HG03457 (cell line): ENCODE data around the gene SLC9A1.
A peak's percentile ranks its signal among the peaks of the same experiment; 100 is the strongest.

Source experiments
- ATAC-seq: cut with Tn5 transposase; IDR thresholded peaks from one replicate; pipeline ENCODE4 v1.9.1; 2021; ENCODE audit warnings: moderate number of reproducible peaks; ENCODE audit not compliant: unreplicated experiment

SLC9A1 gene

GRCh38 chr1:27108588-27108987 lies 46.3 kb downstream of the SLC9A1 start:
- no peak for ATAC-seq

GRCh38 chr1:27106561-27107323 lies 48.2 kb downstream of the SLC9A1 start:
- ATAC-seq: no peak

DNA sequence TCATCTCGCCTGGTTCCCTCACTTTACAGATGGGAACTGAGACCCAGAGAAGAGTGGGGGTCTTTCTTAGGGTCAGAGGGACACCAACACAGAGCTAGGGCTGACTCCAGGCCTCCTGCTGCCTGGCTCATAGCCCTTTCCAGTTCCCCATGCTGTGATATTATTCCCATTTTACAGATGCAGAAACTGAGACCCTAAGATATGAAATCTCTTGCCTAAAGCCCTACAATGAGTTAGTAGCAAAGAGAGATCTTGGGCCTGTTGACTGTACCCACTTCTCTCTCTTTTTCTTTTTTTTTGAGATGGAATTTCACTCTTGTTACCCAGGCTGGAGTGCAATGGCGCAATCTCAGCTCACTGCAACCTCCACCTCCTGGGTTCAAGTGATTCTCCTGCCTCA lies 49.9 kb downstream of the SLC9A1 start:
- ATAC-seq: no peak

DNA sequence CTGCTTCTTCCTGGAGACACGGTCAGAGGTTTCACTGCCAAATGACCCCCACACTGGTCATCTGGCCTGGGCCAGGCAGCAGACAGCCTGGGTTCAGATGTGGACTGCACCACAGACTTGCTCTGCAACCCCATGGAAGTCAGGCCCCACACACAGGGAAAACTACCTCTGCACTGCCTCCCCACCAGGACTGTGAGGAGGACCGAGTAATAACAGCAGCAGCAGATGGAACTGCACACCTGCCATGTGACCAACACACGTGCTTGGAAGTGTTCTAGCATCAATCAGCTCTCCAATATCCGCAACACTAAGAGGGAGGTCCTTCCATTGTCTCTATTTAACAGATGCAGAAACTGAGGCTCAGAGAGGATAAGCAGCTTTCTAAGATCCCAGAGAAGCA lies 51.4 kb downstream of the SLC9A1 start:
- ATAC-seq: no peak

- ATAC-seq: no peak
Observed at GRCh38 chr1:27102707-27103468, 52.0 kb downstream of the SLC9A1 start.

GRCh38 chr1:27102134-27102706 lies 52.7 kb downstream of the SLC9A1 start:
- ATAC-seq: no peak

- no peak for ATAC-seq
Observed at GRCh38 chr1:27101696-27102095, 53.2 kb downstream of the SLC9A1 start.

DNA sequence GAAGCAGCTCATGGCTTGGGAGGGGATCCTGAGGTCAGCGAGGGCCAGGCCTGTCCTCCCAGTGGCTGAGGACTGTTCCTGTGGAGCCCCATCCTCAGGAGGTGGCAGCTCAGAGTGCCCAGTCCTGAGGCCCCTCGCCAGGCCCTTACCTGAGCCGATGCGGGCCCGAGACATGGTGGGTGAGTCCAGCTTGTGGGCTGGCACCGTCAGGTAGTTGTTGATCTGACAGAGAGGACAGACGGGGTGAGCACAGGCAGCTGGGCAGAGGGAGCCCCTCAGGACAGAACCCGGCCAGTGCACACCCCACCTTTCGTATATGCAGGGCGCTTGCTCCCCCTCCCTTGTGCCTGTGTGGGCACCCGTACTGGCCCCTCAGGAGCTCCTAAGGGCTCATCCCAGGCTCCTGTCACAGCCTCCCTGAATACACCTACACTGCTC lies 53.9 kb downstream of the SLC9A1 start:
- ATAC-seq: no peak

DNA sequence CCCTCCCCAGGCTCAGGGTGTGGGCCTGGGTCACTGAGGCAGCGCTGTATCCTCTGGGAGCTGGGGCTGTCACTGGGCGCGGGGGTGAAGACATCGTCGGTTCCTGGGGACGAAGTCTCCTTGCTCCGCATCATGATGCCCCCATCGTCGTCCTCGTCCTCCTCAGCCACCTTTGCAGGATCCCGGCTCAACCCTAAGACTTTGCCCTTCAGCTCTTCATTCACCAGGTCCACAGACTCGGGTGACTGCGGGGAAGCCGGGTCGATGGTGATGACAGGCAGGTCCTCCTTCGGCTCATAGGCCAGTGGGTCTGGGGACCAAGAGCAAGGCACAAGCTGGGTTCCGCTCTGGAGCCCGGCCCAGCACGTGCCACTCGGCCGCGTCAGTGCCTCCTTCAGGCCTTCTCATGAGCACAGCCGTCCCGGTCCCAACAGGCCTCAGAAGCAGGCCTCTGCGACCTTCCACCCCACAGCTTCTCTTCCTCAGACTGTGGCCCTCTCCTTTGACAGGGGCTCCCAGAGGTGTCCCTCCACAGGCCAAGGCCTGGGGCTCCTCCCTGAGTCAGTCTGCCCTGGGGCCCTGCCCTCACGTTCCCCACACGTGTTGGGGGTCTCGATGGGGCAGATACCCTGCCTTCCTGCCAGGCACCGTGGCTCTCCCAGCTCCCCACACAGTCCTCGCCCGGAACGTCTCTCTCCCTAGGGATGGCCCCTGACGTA lies 54.4 kb downstream of the SLC9A1 start:
- ATAC-seq: no peak

GRCh38 chr1:27099587-27100334 lies 55.2 kb downstream of the SLC9A1 start:
- ATAC-seq: peak; percentile 51

DNA sequence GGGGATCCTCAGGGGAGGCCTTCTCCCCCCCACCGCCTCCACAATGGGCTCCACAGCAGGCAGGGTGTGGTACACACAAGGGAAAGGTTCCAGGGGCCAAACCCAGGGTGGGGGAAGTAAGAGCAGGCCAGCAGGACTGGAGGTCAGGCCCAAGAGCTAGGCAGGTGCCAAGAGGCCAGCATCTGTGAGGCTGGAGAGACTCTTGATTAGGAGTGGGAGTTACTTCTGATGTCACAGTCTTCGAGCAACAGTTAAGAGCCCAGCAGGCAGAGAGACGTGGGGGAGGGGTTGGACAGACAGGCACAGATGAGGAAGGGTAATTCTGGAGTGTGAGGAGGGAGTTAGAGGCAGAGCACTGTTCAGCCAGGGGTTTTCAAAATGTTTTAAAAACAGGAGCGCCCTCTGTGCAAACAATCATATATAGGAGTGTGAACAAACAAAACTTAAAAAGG lies 55.8 kb downstream of the SLC9A1 start:
- ATAC-seq: no peak

- no peak for ATAC-seq
Observed at GRCh38 chr1:27098431-27099134, 56.3 kb downstream of the SLC9A1 start.

- no peak for ATAC-seq
Observed at GRCh38 chr1:27097484-27097917, 57.4 kb downstream of the SLC9A1 start.

GRCh38 chr1:27095576-27095975 lies 59.3 kb downstream of the SLC9A1 start:
- ATAC-seq: no peak

DNA sequence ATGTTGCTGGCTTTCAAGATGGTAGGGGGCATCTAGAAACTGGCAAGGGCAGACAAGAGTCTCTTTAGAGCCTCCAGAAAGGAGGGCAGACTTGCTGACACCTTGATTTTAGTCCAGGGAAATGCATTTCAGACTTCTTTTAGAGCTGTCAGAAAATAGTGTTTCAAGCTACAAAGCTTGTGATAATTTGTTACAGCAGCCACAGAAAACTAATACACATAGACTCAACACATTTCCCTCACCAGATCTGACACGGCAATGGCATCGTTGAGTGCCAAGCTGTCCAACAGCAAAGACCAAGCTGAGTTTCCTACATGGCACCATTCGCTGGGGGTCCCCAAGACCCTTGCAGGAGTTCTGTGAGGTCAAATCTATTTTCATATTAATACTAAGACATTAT lies 62.0 kb downstream of the SLC9A1 start:
- ATAC-seq: no peak

DNA sequence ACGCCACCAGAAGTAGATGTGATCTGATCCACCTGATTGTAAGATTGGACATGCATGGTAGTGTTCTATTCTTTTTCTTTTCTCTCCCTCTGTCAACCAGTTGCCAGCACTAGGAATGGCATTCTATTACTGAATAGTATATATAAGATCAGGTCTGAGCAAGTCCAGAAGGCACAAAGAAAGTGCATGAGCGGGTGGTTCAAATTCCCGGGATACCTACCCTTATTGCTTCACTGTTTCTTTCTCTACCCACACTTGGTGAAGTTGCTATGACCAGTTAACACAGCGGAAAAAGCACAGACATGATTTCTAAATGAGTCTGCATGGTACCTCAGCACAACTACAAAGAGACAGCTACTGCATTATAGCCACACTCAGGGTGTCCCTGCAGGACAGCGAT lies 64.0 kb downstream of the SLC9A1 start:
- no peak for ATAC-seq

GRCh38 chr1:27087371-27088220 lies 67.3 kb downstream of the SLC9A1 start:
- ATAC-seq: no peak

- no peak for ATAC-seq
Observed at GRCh38 chr1:27086628-27087027, 68.3 kb downstream of the SLC9A1 start.

GRCh38 chr1:27086026-27086425 lies 68.9 kb downstream of the SLC9A1 start:
- no peak for ATAC-seq
